Suprapubic skin (tissue), 4 donors: ENCODE data around the gene CRABP1.

Source experiments
- CTCF ChIP-seq, 2 donors: fragments of 200-600 bp in 1 of 2; fragments of 450-650 bp in 1 of 2; sonication (generic) in 1 of 2; IDR thresholded peaks; one replicate each; pipeline ENCODE4 v1.5.1; 2016 to 2019; ENCODE audit warnings: antibody characterized with exemption in 2 of 2, mild to moderate bottlenecking in 1 of 2, moderate library complexity in 1 of 2
- EP300 ChIP-seq: sonication (generic); formaldehyde crosslinking; IDR thresholded peaks from one replicate; pipeline ENCODE4 v1.6.1; 2017; ENCODE audit warnings: antibody characterized with exemption
- POLR2A ChIP-seq, 2 donors: fragments of 450-650 bp; IDR thresholded peaks; one replicate each; pipeline ENCODE4 v1.6.1; 2017; ENCODE audit warnings: antibody characterized with exemption in 2 of 2, mild to moderate bottlenecking in 2 of 2, moderate library complexity in 2 of 2
- POLR2AphosphoS5 ChIP-seq, 3 donors: sonication (generic); formaldehyde crosslinking; IDR thresholded peaks; one replicate each; pipeline ENCODE4 v1.6.1; 2017; ENCODE audit warnings: antibody characterized with exemption in 3 of 3

- TF ChIP-seq CTCF (IDR thresholded peaks at IDR 0.05) (no peak), POLR2A (IDR thresholded peaks at IDR 0.05) (no peak), POLR2AphosphoS5 (IDR thresholded peaks at IDR 0.05) (no peak), EP300 (no peak)
Observed at GRCh38 chr15:78360958-78361718, 21.0 kb downstream of the CRABP1 start.
